Fibroblast of lung (primary cell): ENCODE measurements around the gene CUL3. TPM values are rescaled to one million over a fixed set of nuclear protein-coding genes. Genes with fewer than 3 reads are reported as not detected.
"Not testable (repeated sequence)": the region's sequence is repeated elsewhere in the genome, so short reads cannot be mapped to it uniquely, and the experiment has no call there.

Experiments used
- DNase-seq, 2 donors: peaks; one replicate each; pipeline versions ENCODE4 v3.0.0 to v3.0.0-alpha.2; 2010; ENCODE audit warnings: low read depth in 2 of 2
- H2AFZ ChIP-seq: 2 replicates; pipeline ENCODE4 v1.5.1; 2012; ENCODE audit warnings: low read length, control low read depth, inconsistent platforms
- H3K27ac ChIP-seq: 2 replicates; pipeline ENCODE4 v1.5.1; 2011; ENCODE audit warnings: low read length, control low read depth; ENCODE audit not compliant: insufficient read depth
- H3K27me3 ChIP-seq: 2 replicates; pipeline ENCODE4 v1.5.1; 2011; ENCODE audit warnings: mild to moderate bottlenecking, low read length; ENCODE audit not compliant: control insufficient read depth, insufficient read depth
- H3K36me3 ChIP-seq: 2 replicates; pipeline ENCODE4 v1.5.1; 2011; ENCODE audit warnings: low read length; ENCODE audit not compliant: control insufficient read depth, insufficient read depth
- H3K4me1 ChIP-seq: 2 replicates; pipeline ENCODE4 v1.5.1; 2011; ENCODE audit warnings: low read length; ENCODE audit not compliant: control insufficient read depth, insufficient read depth; ENCODE audit errors: extremely low read depth
- H3K4me2 ChIP-seq: 2 replicates; pipeline ENCODE4 v1.5.1; 2011; ENCODE audit warnings: low read length, control low read depth; ENCODE audit not compliant: insufficient read depth; ENCODE audit errors: extremely low read depth
- H3K4me3 ChIP-seq, 4 experiments: fragments of 200-600 bp in 1 of 4; sonication (generic) in 1 of 4; replicated peaks in 1 of 4; 2 replicates each; pipeline ENCODE4 v1.5.1; 2011 to 2016; ENCODE audit warnings: low read length in 4 of 4, low read depth in 3 of 4, mild to moderate bottlenecking in 3 of 4, control low read depth in 2 of 4, inconsistent platforms in 1 of 4, mixed read lengths in 1 of 4; ENCODE audit not compliant: insufficient read depth in 1 of 4; ENCODE audit errors: control extremely low read depth in 1 of 4
- H3K79me2 ChIP-seq: 2 replicates; pipeline ENCODE4 v1.5.1; 2012; ENCODE audit warnings: mild to moderate bottlenecking, low read length, inconsistent platforms; ENCODE audit not compliant: control insufficient read depth, insufficient read depth
- H3K9ac ChIP-seq: 2 replicates; pipeline ENCODE4 v1.5.1; 2011; ENCODE audit warnings: mild to moderate bottlenecking, low read length, control low read depth; ENCODE audit not compliant: insufficient read depth
- H3K9me3 ChIP-seq: 2 replicates; pipeline ENCODE4 v1.5.1; 2012; ENCODE audit warnings: low read depth, low read length; ENCODE audit not compliant: control insufficient read depth, insufficient read depth
- H4K20me1 ChIP-seq: 2 replicates; pipeline ENCODE4 v1.5.1; 2011; ENCODE audit warnings: low read length; ENCODE audit not compliant: control insufficient read depth, insufficient read depth; ENCODE audit errors: extremely low read depth
- CTCF ChIP-seq, 2 donors: IDR thresholded peaks in 1 of 2; conservative IDR thresholded peaks in 1 of 2; 1 replicate in 1 of 2; 2 replicates in 1 of 2; pipeline ENCODE4 v1.5.1; 2011 to 2012; ENCODE audit warnings: low read length in 2 of 2, control low read depth in 1 of 2, inconsistent platforms in 1 of 2, low read depth in 1 of 2, mild to moderate bottlenecking in 1 of 2
- EZH2 ChIP-seq: IDR thresholded peaks from 2 replicates; pipeline ENCODE4 v1.5.1; 2012; ENCODE audit warnings: low read length, control low read depth, mild to moderate bottlenecking; ENCODE audit errors: missing control alignments
- polyA plus RNA-seq, 2 donors: library from polyadenylated mRNA; depleted of rRNA in 1 of 2; stranded (reverse) in 1 of 2; unstranded in 1 of 2; fragments of >200 nt; gene quantifications; 2 replicates each; pipeline ENCODE4 v1.2.1, GENCODE V29; 2011 to 2012; ENCODE audit warnings: missing spikeins in 1 of 2
- total RNA-seq: library from RNA; depleted of rRNA; stranded (reverse); fragments of >200 nt; gene quantifications from 2 replicates; pipeline ENCODE4 v1.2.1, GENCODE V29; 2014

CUL3 gene
- total and polyA plus RNA-seq, 2 donors (not counting 1 experiment from before 2014, with no cell fraction given) = 65.3 to 69.7 TPM

- Histone ChIP-seq H4K20me1 (no peaks in the 10 kb centered on the region), H3K27ac (no peak overlapping the region), H3K36me3 (peaks cover 4% of the 10 kb centered on the region)
Measured at GRCh38 chr2:224498991-224499390, 86.2 kb downstream of the CUL3 start.

GRCh38 chr2:224492531-224492930 is 92.6 kb downstream of the CUL3 start:
- Histone ChIP-seq H3K79me2 (no peaks in the 10 kb centered on the region), H3K4me1 (no peaks in the 10 kb centered on the region), H2AFZ (no peak overlapping the region), H3K9ac (no peak overlapping the region), H4K20me1 (no peaks in the 10 kb centered on the region), H3K4me2 (no peak overlapping the region), H3K4me3 (no peak overlapping the region), H3K27ac (no peak overlapping the region), H3K36me3 (peaks cover 2% of the 10 kb centered on the region), H3K27me3 (no peaks in the 10 kb centered on the region), H3K9me3 (no peaks in the 10 kb centered on the region)
- DNase-seq = no peak
- TF ChIP-seq CTCF (conservative IDR thresholded peaks at IDR 0.05 in 1 of 2, IDR thresholded peaks at IDR 0.05 in 1 of 2; ENCODE audit: low read depth in 1 of 2, low read length in 2 of 2) = no peak
- TF ChIP-seq EZH2 = no peak

More at GRCh38 chr2:224498991-224499390, 86.2 kb downstream of the CUL3 start:
- H3K79me2 ChIP-seq = no peaks in the 10 kb centered on the region
- no peak overlapping the region for H3K4me3 ChIP-seq
- H3K9me3 ChIP-seq = no peaks in the 10 kb centered on the region
- DNase-seq = no peak
- no peak overlapping the region for H2AFZ ChIP-seq
- H3K4me2 ChIP-seq = no peak overlapping the region
- no peaks in the 10 kb centered on the region for H3K4me1 ChIP-seq
- no peaks in the 10 kb centered on the region for H3K27me3 ChIP-seq
- TF ChIP-seq EZH2 (no peak), CTCF (conservative IDR thresholded peaks at IDR 0.05 in 1 of 2, IDR thresholded peaks at IDR 0.05 in 1 of 2; ENCODE audit: low read depth in 1 of 2, low read length in 2 of 2) (no peak)
- no peak overlapping the region for H3K9ac ChIP-seq

GRCh38 chr2:224487940-224488339 is 97.2 kb downstream of the CUL3 start:
- H3K79me2 ChIP-seq, H2AFZ ChIP-seq, H4K20me1 ChIP-seq, H3K36me3 ChIP-seq, H3K4me2 ChIP-seq, H3K4me1 ChIP-seq, H3K27me3 ChIP-seq, DNase-seq, H3K4me3 ChIP-seq, H3K9me3 ChIP-seq, H3K9ac ChIP-seq, H3K27ac ChIP-seq: not testable (repeated sequence)

GRCh38 chr2:224485081-224486014 is 99.8 kb downstream of the CUL3 start:
- not testable (repeated sequence) for H3K79me2 ChIP-seq, H3K27me3 ChIP-seq, H3K9me3 ChIP-seq, H2AFZ ChIP-seq, H3K4me3 ChIP-seq, H3K4me1 ChIP-seq, H3K36me3 ChIP-seq, H4K20me1 ChIP-seq, H3K9ac ChIP-seq
- Histone ChIP-seq H3K27ac (peak overlapping the region; percentile 68), H3K4me2 (peak overlapping the region; percentile 37)
- peak; percentile 88 to 97 for DNase-seq
